HEK293 (cell line): ENCODE measurements around the gene GLUD2.

Experiments
- CTCF ChIA-PET: fragments of 350-600 bp; formaldehyde crosslinking; extraction: SDS; loops from one replicate; lab custom pipeline; 2021; ENCODE audit warnings: antibody characterized with exemption; lab: Yijun Ruan, JAX
- POLR2A ChIA-PET: fragments of 300-600 bp; formaldehyde crosslinking; extraction: SDS; loops from one replicate; lab custom pipeline; 2020; ENCODE audit warnings: antibody characterized with exemption, inconsistent platforms; lab: Yijun Ruan, JAX
- H3K27ac ChIP-seq: fragments of 200-500 bp; sonication (Bioruptor generic); 2 replicates; pipeline ENCODE4 v1.5.1; 2014; ENCODE audit warnings: low read depth, low read length, control low read depth, inconsistent platforms; ENCODE audit errors: extremely low read depth
- H3K36me3 ChIP-seq, 2 experiments: fragments of 200-500 bp in 1 of 2; sonication (Bioruptor generic) in 1 of 2; 1 replicate in 1 of 2; 2 replicates in 1 of 2; pipeline ENCODE4 v1.5.1; 2014 to 2017; ENCODE audit warnings: inconsistent platforms in 2 of 2, low read length in 2 of 2; ENCODE audit not compliant: control insufficient read depth in 2 of 2, insufficient read depth in 1 of 2
- H3K4me1 ChIP-seq: fragments of 200-500 bp; sonication (Bioruptor generic); 2 replicates; pipeline ENCODE4 v1.5.1; 2014; ENCODE audit warnings: mild to moderate bottlenecking, low read length, inconsistent platforms; ENCODE audit not compliant: control insufficient read depth, insufficient read depth
- H3K4me3 ChIP-seq: 2 replicates; pipeline ENCODE4 v1.5.1; 2011; ENCODE audit warnings: low read depth, mild to moderate bottlenecking, control low read depth, low read length, moderate library complexity
- H3K9me3 ChIP-seq: fragments of 200-500 bp; sonication (Bioruptor generic); 2 replicates; pipeline ENCODE4 v1.5.1; 2014; ENCODE audit warnings: low read depth, low read length, inconsistent platforms; ENCODE audit not compliant: control insufficient read depth, insufficient read depth
- ATF2 ChIP-seq: fragments of 450-650 bp; formaldehyde crosslinking; IDR thresholded peaks from 2 replicates; pipeline ENCODE4 v1.5.1; 2016; ENCODE audit warnings: missing biosample characterization, missing genetic modification characterization, low read depth
- EGR2 ChIP-seq: fragments of 450-650 bp; formaldehyde crosslinking; IDR thresholded peaks from 2 replicates; pipeline ENCODE4 v1.5.1; 2016; ENCODE audit warnings: low read depth, missing biosample characterization, missing genetic modification characterization
- ELK4 ChIP-seq: IDR thresholded peaks from 2 replicates; pipeline ENCODE4 v1.6.1; 2011; ENCODE audit warnings: mild to moderate bottlenecking, low read depth, low read length, borderline replicate concordance
- FEZF1 ChIP-seq: fragments of 450-650 bp; formaldehyde crosslinking; IDR thresholded peaks from 2 replicates; pipeline ENCODE4 v1.5.1; 2016; ENCODE audit warnings: missing biosample characterization, missing genetic modification characterization
- IKZF3 ChIP-seq: fragments of 450-650 bp; IDR thresholded peaks from 2 replicates; pipeline ENCODE4 v1.5.0; 2018; ENCODE audit warnings: missing biosample characterization, mild to moderate bottlenecking, missing genetic modification characterization, moderate library complexity
- KLF16 ChIP-seq: fragments of 450-650 bp; formaldehyde crosslinking; IDR thresholded peaks from 2 replicates; pipeline ENCODE4 v1.5.1; 2017; ENCODE audit warnings: missing biosample characterization, missing genetic modification characterization
- KLF8 ChIP-seq: fragments of 450-650 bp; formaldehyde crosslinking; IDR thresholded peaks from 2 replicates; pipeline ENCODE4 v1.5.1; 2016; ENCODE audit warnings: missing biosample characterization, missing genetic modification characterization
- KLF9 ChIP-seq: fragments of 450-650 bp; formaldehyde crosslinking; IDR thresholded peaks from 2 replicates; pipeline ENCODE4 v1.5.1; 2016; ENCODE audit warnings: missing biosample characterization, missing genetic modification characterization, low read depth
- OVOL3 ChIP-seq: fragments of 450-650 bp; formaldehyde crosslinking; IDR thresholded peaks from 2 replicates; pipeline ENCODE4 v1.5.1; 2016; ENCODE audit warnings: missing biosample characterization, missing genetic modification characterization
- PRDM1 ChIP-seq: fragments of 450-650 bp; formaldehyde crosslinking; IDR thresholded peaks from 2 replicates; pipeline ENCODE4; 2016; ENCODE audit warnings: missing biosample characterization, missing genetic modification characterization
- ZBTB49 ChIP-seq: fragments of 450-650 bp; formaldehyde crosslinking; IDR thresholded peaks from 2 replicates; pipeline ENCODE4 v1.5.1; 2016; ENCODE audit warnings: missing biosample characterization, missing genetic modification characterization, low read depth
- ZFHX2 ChIP-seq: fragments of 450-650 bp; formaldehyde crosslinking; conservative IDR thresholded peaks from 2 replicates; pipeline ENCODE4 v1.5.1; 2016; ENCODE audit warnings: missing biosample characterization, missing genetic modification characterization
- ZFP3 ChIP-seq: fragments of 450-650 bp; formaldehyde crosslinking; IDR thresholded peaks from 2 replicates; pipeline ENCODE4 v1.5.1; 2016; ENCODE audit warnings: low read depth, missing biosample characterization, missing genetic modification characterization
- ZNF10 ChIP-seq: fragments of 450-650 bp; formaldehyde crosslinking; IDR thresholded peaks from 2 replicates; pipeline ENCODE4 v1.5.1; 2017; ENCODE audit warnings: missing biosample characterization, missing genetic modification characterization
- ZNF114 ChIP-seq: fragments of 450-650 bp; formaldehyde crosslinking; IDR thresholded peaks from 2 replicates; pipeline ENCODE4 v1.5.0; 2017; ENCODE audit warnings: missing biosample characterization, missing genetic modification characterization
- ZNF26 ChIP-seq: fragments of 450-650 bp; formaldehyde crosslinking; IDR thresholded peaks from 2 replicates; pipeline ENCODE4 v1.5.1; 2016; ENCODE audit warnings: missing biosample characterization, missing genetic modification characterization
- ZNF341 ChIP-seq: fragments of 450-650 bp; formaldehyde crosslinking; IDR thresholded peaks from 2 replicates; pipeline ENCODE4; 2016; ENCODE audit warnings: low read depth, missing biosample characterization, missing genetic modification characterization
- ZNF362 ChIP-seq: fragments of 450-650 bp; formaldehyde crosslinking; IDR thresholded peaks from 2 replicates; pipeline ENCODE4 v1.5.1; 2016; ENCODE audit warnings: missing biosample characterization, missing genetic modification characterization
- ZNF488 ChIP-seq: fragments of 450-650 bp; formaldehyde crosslinking; IDR thresholded peaks from 2 replicates; pipeline ENCODE4 v1.5.1; 2016; ENCODE audit warnings: missing biosample characterization, missing genetic modification characterization
- ZNF548 ChIP-seq: fragments of 450-650 bp; formaldehyde crosslinking; IDR thresholded peaks from 2 replicates; pipeline ENCODE4 v1.5.1; 2016; ENCODE audit warnings: missing biosample characterization, missing genetic modification characterization
- ZNF558 ChIP-seq: fragments of 450-650 bp; formaldehyde crosslinking; IDR thresholded peaks from 2 replicates; pipeline ENCODE4 v1.5.1; 2016; ENCODE audit warnings: missing biosample characterization, missing genetic modification characterization
- ZNF621 ChIP-seq: fragments of 450-650 bp; formaldehyde crosslinking; IDR thresholded peaks from 2 replicates; pipeline ENCODE4 v1.5.1; 2017; ENCODE audit warnings: missing biosample characterization, missing genetic modification characterization
- ZNF629 ChIP-seq: fragments of 450-650 bp; formaldehyde crosslinking; IDR thresholded peaks from 2 replicates; pipeline ENCODE4 v1.5.1; 2017; ENCODE audit warnings: missing biosample characterization, missing genetic modification characterization
- ZNF654 ChIP-seq: fragments of 450-650 bp; formaldehyde crosslinking; IDR thresholded peaks from 2 replicates; pipeline ENCODE4 v1.5.1; 2016; ENCODE audit warnings: low read depth, missing biosample characterization, missing genetic modification characterization
- ZNF660 ChIP-seq: fragments of 450-650 bp; IDR thresholded peaks from 2 replicates; pipeline ENCODE4 v1.5.1; 2018; ENCODE audit warnings: missing biosample characterization, mild to moderate bottlenecking, missing genetic modification characterization
- ZNF677 ChIP-seq: fragments of 450-650 bp; IDR thresholded peaks from 2 replicates; pipeline ENCODE4 v1.5.0; 2018; ENCODE audit warnings: missing biosample characterization, mild to moderate bottlenecking, missing genetic modification characterization, moderate library complexity
- ZSCAN16 ChIP-seq: fragments of 450-650 bp; formaldehyde crosslinking; IDR thresholded peaks from 2 replicates; pipeline ENCODE4 v1.5.1; 2016; ENCODE audit warnings: missing biosample characterization, missing genetic modification characterization
- ZSCAN18 ChIP-seq: fragments of 450-650 bp; formaldehyde crosslinking; IDR thresholded peaks from 2 replicates; pipeline ENCODE4 v1.5.1; 2016; ENCODE audit warnings: missing biosample characterization, missing genetic modification characterization

GLUD2 gene

GRCh38 chrX:121011254-121011653 is 36.2 kb upstream of the GLUD2 start:
- H3K36me3 ChIP-seq = no peaks in the 10 kb centered on the region
- TF ChIP-seq ZNF654 (tag by site-specific recombination) (no peak), ZNF548 (no peak), ZNF488 (no peak), ZNF341 (no peak), ZNF621 (no peak), ZNF660 (no peak), ZBTB49 (tag by site-specific recombination) (no peak), ATF2 (tag by site-specific recombination) (no peak), KLF16 (tag by site-specific recombination) (no peak), ZNF362 (no peak), ZSCAN18 (tag by site-specific recombination) (no peak), ZFHX2 (no peak), ZNF558 (no peak), KLF8 (tag by site-specific recombination) (no peak), EGR2 (tag by site-specific recombination) (no peak)
- TF ChIP-seq, all 188 proteins: peak for 0
- Histone ChIP-seq H3K9me3 (no peaks in the 10 kb centered on the region), H3K4me3 (no peak overlapping the region), H3K27ac (no peak overlapping the region), H3K4me1 (no peaks in the 10 kb centered on the region)
- ChIA-PET CTCF (no interaction called here), POLR2A (no interaction called here)

- ChIA-PET CTCF (no interaction called here), POLR2A (no interaction called here)
- H3K9me3 ChIP-seq = no peaks in the 10 kb centered on the region
- no peaks in the 10 kb centered on the region for H3K36me3 ChIP-seq
- no peak overlapping the region for H3K27ac ChIP-seq
- no peak overlapping the region for H3K4me3 ChIP-seq
- H3K4me1 ChIP-seq = no peaks in the 10 kb centered on the region
- TF ChIP-seq ZNF629 (tag by site-specific recombination) = no peak
- no peak for TF ChIP-seq ZNF26 (tag by site-specific recombination)
- TF ChIP-seq ELK4 = no peak
- no peak for TF ChIP-seq ZNF114 (tag by site-specific recombination)
- no peak for TF ChIP-seq ZNF10 (tag by site-specific recombination)
- TF ChIP-seq ZNF677 = no peak
- TF ChIP-seq ZFP3 (tag by site-specific recombination) = no peak
- no peak for TF ChIP-seq PRDM1 (tag by site-specific recombination)
- no peak for TF ChIP-seq FEZF1 (tag by site-specific recombination)
- TF ChIP-seq KLF9 (tag by site-specific recombination) = no peak
- no peak for TF ChIP-seq IKZF3 (tag by site-specific recombination)
- TF ChIP-seq ZSCAN16 (tag by site-specific recombination) = no peak
- no peak for TF ChIP-seq EGR2 (tag by site-specific recombination)
- TF ChIP-seq OVOL3 (tag by site-specific recombination) = no peak
These were observed 33.4 kb upstream of the GLUD2 start for GRCh38 chrX:121013897-121014455.
